Measurements from ENCODE around the gene IPO4. TPM values are rescaled to one million over a fixed set of nuclear protein-coding genes. Genes with fewer than 3 reads are reported as not detected.

IPO4 gene
- total and polyA plus RNA-seq, 2 experiments from 2014 or later: 19.0 to 19.5 TPM

- no peaks in the 10 kb centered on the region for H3K27me3 ChIP-seq
- H3K27ac ChIP-seq: peak overlapping the region; percentile 26
- H3K4me3 ChIP-seq: no peak overlapping the region
- H2AFZ ChIP-seq: peak overlapping the region; percentile 5
- no peaks in the 10 kb centered on the region for H4K20me1 ChIP-seq (ENCODE audit: insufficient read depth, poor library complexity, severe bottlenecking)
- DNase-seq (ENCODE audit: low spot score): no peak
- H3K9me3 ChIP-seq (ENCODE audit: low read depth): no peaks in the 10 kb centered on the region
- H3K4me1 ChIP-seq (ENCODE audit: insufficient read depth): peaks cover 13% of the 10 kb centered on the region
- TF ChIP-seq CTCF (IDR thresholded peaks at IDR 0.05; ENCODE audit: poor library complexity): no peak
- TF ChIP-seq EZH2 (IDR thresholded peaks at IDR 0.05; ENCODE audit: borderline replicate concordance): no peak
- no peak for TF ChIP-seq EZH2phosphoT487 (IDR thresholded peaks at IDR 0.05; ENCODE audit: low read depth, severe bottlenecking, unreplicated experiment)
- peak overlapping the region; percentile 85 for H3K4me2 ChIP-seq
- peaks cover 37% of the 10 kb centered on the region for H3K79me2 ChIP-seq
- H3K9me2 ChIP-seq (replicated peaks; ENCODE audit: insufficient read depth): no peaks in the 10 kb centered on the region
- 94% methylated on average over 2 of the region's 2 CpGs for WGBS (ENCODE audit: low lambda C conversion rate, missing lambda C conversion rate)
- no peaks in the 10 kb centered on the region for H3K36me3 ChIP-seq (replicated peaks; ENCODE audit: insufficient read depth, low read depth)
Measured at GRCh38 chr14:24216345-24216699, 27.7 kb upstream of the IPO4 start.

- H3K27me3 ChIP-seq: no peaks in the 10 kb centered on the region
- no peaks in the 10 kb centered on the region for H4K20me1 ChIP-seq (ENCODE audit: insufficient read depth, poor library complexity, severe bottlenecking)
- H3K36me3 ChIP-seq (replicated peaks; ENCODE audit: insufficient read depth, low read depth): no peaks in the 10 kb centered on the region
- peak; percentile 91 for DNase-seq (ENCODE audit: low spot score)
- 2% methylated on average over 40 of the region's 40 CpGs for WGBS (ENCODE audit: low lambda C conversion rate, missing lambda C conversion rate)
- peak within 1 kb of the TSS; percentile 93 for H3K27ac ChIP-seq
- H3K4me1 ChIP-seq (ENCODE audit: insufficient read depth): peaks cover 13% of the 10 kb centered on the region
- H3K4me2 ChIP-seq: peak within 1 kb of the TSS; percentile 85
- H3K4me3 ChIP-seq: peak within 1 kb of the TSS; percentile 76
- no peaks in the 10 kb centered on the region for H3K9me3 ChIP-seq (ENCODE audit: low read depth)
- H2AFZ ChIP-seq: peak within 1 kb of the TSS; percentile 91
- peaks cover 33% of the 10 kb centered on the region for H3K79me2 ChIP-seq
- no peak for TF ChIP-seq EZH2phosphoT487 (IDR thresholded peaks at IDR 0.05; ENCODE audit: low read depth, severe bottlenecking, unreplicated experiment)
- peak; percentile 68 for TF ChIP-seq CTCF (IDR thresholded peaks at IDR 0.05; ENCODE audit: poor library complexity)
- H3K9me2 ChIP-seq (replicated peaks; ENCODE audit: insufficient read depth): no peaks in the 10 kb centered on the region
Measured at GRCh38 chr14:24215495-24216344, 27.1 kb upstream of the IPO4 start, which contains the start of gene MDP1. MDP1 (minus strand) TSS chr14:24216066; CDS start chr14:24215955, 111 bp downstream.

GRCh38 chr14:24213866-24214662 is 25.4 kb upstream of the IPO4 start:
- H4K20me1 ChIP-seq (ENCODE audit: insufficient read depth, poor library complexity, severe bottlenecking): no peaks in the 10 kb centered on the region
- H3K4me1 ChIP-seq (ENCODE audit: insufficient read depth): peaks cover 13% of the 10 kb centered on the region
- no peak for TF ChIP-seq CTCF (IDR thresholded peaks at IDR 0.05; ENCODE audit: poor library complexity)
- no peak for TF ChIP-seq EZH2phosphoT487 (IDR thresholded peaks at IDR 0.05; ENCODE audit: low read depth, severe bottlenecking, unreplicated experiment)
- no peak for TF ChIP-seq EZH2 (IDR thresholded peaks at IDR 0.05; ENCODE audit: borderline replicate concordance)
- H3K27ac ChIP-seq: peak overlapping the region; percentile 99
- H3K9me2 ChIP-seq (replicated peaks; ENCODE audit: insufficient read depth): no peaks in the 10 kb centered on the region
- DNase-seq (ENCODE audit: low spot score): no peak
- H3K36me3 ChIP-seq (replicated peaks; ENCODE audit: insufficient read depth, low read depth): no peaks in the 10 kb centered on the region
- H3K4me2 ChIP-seq: peak overlapping the region; percentile 71
- no peak overlapping the region for H3K4me3 ChIP-seq
- H3K79me2 ChIP-seq: peaks cover 20% of the 10 kb centered on the region
- 90% methylated on average over 7 of the region's 7 CpGs for WGBS (ENCODE audit: low lambda C conversion rate, missing lambda C conversion rate)
- peak overlapping the region; percentile 24 for H2AFZ ChIP-seq
- H3K9me3 ChIP-seq (ENCODE audit: low read depth): no peaks in the 10 kb centered on the region
- no peaks in the 10 kb centered on the region for H3K27me3 ChIP-seq
